ENCODE measurements around the gene FLRT3.

FLRT3 gene

DNA sequence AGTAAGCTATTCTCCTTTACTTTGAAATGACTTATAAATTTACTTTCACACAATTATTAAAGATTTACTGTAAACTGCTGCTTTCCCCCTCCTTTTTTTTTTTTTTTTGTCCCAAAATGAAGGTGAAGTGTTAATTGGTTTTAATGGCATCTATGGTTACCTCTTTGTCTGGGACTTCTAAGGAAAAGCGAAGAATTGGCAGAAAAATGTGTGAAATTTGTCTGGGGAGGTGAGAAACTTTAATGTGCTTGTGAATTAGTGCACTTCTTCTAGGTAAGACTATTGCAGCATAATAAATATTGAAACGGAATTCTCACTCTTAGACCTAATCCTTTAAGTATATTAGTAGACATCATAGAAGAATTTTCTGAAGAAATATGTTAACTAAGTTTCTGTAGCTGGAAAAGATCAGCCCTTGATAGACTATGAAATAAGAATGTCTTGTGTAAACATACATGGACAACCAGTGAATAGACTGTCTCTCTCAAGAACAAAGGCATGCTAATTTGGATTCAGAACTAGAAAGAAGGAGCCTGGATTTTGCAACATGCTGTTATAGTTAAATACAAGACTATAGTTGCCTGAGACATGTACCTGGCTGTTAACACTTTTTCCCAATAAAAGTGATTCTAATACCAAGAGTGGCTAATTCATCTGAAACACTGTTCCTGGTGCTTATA is 23.9 kb downstream of the FLRT3 start:
- no peak for DNase-seq

DNA sequence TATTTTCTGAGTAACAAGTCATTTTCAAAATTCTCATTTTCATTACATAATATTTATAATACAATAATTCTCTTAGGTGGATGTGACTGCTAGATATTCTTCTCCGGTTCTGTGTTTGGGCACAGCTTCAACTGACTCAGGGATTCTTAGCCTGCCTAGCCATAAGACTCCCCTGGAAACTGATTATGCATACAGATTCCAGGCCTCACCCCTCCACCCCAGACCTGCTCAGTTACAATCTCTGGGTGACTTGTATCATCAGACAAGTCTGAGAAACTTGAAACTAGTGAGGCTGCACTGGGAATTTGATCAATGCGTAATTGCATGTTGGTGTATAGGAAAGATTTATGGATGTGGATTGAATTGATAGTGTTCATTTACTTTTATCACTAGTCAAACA is 25.4 kb downstream of the FLRT3 start:
- DNase-seq, result no peak

DNA sequence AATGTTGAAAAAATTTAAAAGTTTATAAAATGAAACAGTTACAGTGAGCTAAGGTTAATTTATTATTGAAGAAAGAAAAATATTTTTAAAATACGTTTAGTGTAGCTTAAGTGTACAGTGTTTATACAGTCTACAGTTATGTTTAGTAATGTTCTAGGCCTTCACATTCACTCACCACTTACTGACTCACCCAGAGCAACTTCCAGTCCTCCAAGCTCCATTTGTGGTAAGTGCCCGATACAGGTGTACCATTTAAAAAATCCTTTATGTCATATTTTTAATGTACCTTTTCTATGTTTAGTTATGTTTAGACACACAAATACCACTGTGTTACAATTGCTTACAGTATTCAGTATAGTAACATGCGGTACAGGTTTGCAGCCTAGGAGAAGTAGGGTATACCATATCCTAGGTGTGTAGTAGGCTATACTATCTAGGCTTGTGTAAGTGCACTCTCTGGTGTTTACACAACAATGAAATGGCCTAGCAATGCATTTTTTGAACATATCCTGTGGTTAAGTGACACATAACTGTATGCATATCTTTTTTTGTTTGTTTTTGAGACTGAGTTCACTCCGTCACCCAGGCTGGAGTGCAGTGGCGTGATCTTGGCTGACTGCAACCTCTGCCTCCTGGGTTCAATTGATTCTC is 26.3 kb downstream of the FLRT3 start:
- no peak for DNase-seq

DNA sequence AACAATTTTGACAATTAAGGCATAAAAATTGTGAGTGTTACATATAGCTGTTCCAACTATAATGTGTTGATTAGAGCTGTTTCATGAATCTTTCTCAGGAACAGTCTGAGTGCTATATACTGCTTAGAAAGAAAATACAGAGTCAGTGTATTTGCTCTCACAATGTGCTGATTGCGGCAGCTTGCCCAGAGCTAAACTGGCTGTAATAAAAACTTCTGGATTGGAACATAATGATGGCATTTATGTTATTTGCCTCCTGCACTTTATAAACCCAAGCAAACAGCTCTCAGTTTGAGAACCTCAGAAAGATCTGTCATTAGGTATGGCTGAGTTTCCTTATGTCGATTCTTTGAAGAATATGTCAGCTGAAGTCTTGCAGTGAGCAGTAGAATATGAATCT is 29.5 kb downstream of the FLRT3 start:
- no peak for DNase-seq

DNA sequence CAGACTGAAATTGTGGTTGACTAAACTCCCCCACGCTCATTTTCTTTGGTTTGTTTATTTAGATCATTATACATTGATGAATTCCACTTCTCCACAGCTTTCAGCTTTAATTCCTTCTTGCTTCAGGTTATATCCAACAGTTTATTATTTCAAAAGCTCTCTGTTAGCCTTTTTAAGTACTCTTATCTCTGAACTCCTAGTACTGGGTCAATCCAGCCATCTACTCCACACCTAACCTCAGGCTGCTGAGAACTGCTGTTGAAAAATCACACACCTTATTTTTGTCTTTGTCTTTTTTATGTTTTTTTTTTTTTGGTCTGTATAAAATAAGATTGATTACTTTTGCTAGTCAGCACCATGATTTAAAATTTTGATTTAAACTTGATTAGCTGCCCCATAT is 32.9 kb downstream of the FLRT3 start:
- no peak for DNase-seq

DNA sequence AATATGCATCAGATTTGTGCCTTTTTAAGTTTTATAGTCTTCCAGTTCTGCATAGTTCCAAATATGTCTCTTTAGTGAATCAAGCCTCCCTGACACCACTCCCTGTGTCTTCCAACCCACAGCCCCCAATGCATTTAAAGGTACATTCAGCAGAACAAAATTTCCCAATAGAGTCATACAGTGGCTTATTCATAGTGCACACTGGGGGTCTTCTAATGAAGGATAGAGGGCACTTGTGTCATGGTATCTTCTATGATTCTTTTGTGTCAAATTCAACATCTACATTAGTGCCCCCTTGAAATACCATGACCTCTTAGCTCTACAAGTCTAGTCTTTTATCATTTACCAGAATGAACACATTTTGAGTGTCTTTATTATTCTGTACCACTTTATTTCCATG is 33.8 kb downstream of the FLRT3 start:
- DNase-seq, result no peak

DNA sequence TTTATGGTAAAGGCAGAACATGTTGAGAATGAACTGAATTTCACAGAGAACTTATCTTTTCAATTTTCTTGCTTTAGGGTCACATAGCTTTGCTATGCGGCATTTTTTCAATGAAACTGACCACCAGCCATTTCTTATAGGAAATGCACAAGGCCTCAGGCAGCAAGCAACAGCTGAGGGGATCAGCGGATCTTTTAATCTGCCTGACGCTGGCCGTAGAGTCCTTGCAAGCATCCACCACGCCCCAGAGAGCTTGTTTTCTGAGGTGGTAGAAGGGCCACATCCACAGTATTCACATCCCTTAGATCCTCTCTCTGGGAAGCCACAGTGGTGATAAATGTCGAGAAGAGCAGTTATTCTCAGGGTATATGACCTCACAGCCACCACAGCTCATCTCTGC is 34.3 kb downstream of the FLRT3 start:
- DNase-seq, result no peak

DNA sequence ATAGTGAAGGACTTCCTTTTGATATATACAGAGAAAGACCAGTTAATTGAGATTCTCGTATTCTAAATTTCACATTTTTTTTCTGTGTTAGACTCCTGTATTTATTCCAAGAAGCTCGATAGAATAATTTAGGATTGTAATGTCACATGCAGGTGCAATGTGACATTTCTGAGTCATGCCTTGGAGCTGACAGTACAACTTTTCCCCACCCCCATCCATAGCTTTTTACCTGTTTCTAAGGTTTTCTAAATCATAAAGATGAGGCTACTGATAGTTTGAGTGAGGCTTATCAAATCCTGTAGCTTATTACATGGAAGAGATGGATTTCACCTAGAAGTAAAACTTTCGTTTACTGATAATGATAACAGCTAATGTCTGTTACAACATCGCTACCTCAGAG is 37.6 kb downstream of the FLRT3 start:
- no peak for DNase-seq

DNA sequence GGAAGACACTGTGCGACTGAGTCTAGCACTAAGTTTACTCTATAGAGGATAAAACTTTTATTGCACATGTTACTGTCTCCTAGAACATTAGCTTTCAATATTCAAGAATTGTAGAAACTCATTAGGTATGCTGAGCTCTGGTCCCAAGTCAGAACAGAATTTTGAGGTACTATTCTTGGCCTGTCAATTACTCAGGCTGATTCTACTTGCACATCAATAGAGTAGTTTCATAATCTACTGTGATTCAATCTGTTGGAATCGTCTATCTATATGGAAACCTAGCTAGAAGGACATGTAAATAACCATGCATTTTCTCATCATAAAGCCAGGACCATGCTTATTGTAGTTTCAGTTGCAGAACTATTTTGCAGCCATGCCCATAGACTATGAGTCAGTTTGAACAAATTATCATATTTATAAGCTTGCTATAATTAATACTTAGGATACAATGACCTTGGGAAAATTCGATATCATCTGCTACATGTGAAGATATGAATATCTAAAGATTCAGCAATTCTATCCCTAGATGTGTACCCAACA is 41.6 kb downstream of the FLRT3 start:
- no peak for DNase-seq

DNA sequence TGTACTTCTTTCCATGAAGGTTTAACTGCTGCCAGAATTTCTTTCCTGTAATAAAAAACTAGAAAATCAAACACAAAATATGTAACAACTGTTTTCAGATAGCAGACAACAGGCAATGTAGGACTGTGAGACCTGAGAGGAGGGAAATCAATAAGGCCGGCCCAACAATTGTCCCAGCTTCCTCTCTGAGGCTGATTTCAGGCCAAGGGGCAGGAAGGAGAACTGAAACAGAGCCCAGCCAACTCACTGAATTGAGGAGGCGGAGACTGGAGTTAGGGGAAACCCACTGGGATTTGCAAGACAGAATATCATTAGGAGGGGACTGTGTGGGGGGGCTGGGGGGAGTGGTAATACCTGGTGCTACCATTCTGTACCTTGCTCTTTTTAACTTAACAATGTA is 42.2 kb downstream of the FLRT3 start:
- DNase-seq, result no peak

DNA sequence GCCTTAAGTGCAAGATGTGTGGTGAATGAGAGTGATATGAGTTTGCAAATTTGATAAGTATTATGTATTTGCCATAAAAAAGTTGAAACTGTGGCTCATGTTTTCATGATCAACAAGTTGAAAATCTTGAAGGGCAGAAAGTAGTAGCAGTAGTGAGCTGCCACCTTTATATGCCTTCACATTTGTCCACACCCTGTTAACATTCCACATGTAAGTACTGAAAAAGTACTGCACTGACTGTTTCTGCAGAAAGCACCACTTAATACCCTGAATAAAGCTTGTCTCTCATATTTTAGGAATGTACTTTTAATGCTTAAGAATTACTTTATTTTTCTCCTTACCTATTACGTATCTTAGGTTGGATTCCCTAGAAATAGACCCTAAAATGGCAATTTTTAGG is 45.9 kb downstream of the FLRT3 start:
- DNase-seq, result no peak

DNA sequence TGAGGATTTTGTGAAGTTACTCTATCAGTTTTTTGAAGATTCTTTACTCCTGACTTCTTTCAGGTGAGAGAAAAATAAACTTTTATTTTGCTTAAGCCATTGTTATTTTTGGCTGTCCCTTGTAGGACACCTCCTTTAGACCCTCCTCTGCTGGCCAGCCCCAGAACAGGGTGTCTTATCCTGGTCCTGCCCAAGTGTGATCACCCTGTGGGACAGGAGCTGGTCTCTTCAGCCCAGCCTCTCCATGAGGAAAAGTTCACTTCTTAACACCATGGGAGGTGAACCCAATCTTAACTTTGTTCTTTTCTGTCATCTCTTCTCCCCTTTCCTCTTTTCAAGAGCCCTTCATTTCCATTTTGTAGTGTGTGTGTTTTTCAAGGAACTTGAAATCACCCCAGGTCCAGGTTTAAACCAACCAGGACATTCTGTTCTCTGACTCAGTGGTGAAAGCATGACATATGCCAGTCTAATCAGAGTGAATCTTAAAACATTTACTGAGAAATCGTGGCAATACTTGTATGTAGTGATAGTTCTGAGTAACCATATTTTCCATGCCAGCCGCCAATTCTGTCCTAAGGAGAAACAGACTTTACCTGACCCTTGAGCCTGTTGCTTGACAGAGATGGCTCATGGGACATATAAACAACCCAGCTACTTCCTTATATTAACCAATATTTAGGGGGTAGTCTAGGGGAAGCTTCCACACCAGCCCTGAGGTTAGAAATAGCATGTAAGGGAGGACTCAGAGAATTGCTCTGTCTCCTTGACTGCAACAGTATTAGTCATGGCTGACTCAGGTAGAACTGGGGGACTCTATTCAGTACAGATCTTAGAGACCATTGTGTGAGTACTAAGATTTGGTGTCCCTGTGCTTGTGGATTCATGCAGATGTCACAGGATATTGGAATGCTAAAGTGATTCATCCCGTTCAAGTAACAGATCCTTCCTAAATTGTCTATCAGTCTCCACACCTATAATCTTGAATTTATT is 48.8 kb downstream of the FLRT3 start:
- DNase-seq, result no peak

DNA sequence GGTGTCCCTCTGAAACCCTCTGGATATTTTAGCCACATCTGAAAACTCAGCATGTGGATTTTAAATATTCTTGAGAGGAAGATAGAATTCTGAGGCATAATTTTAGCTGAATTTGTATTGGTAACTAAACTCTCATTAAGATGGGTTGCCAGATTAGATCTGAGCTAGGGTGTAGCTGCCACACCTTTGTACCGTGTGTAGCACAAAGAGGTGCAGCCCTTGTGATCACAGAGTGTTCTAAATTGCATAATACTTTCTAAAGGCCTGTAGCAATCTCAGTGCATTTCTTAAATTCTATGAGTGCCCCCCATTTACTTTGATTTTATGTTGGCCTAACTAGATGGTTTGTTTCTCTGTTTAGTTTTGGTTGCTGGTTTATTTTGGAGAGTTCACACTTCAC is 53.0 kb downstream of the FLRT3 start:
- no peak for DNase-seq

DNA sequence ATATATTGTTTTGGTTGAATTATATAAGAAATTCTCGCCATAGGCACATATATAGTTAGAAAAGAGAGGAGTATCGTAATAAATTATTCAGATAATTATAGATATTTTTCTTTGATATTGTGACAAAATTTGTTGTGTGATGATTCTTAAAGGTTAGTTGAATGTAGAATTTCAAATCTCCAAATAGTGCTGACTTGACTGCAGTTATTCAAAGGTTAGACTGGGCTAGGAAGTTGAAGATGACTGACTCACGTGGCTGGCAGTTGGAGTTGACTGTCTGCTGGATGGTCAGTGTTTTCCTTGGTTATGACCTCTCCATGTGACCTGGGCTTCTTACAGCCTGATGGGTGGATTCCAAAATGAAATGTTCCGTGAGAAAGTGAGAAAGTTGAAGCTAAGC is 55.3 kb downstream of the FLRT3 start:
- no peak for DNase-seq
